ENCODE results near the gene ZBED4.

ZBED4 gene

GRCh38 chr22:49853981-49854831 lies 562 bp downstream of the ZBED4 start:
- DNase-seq = no peak

GRCh38 chr22:49855251-49855911 lies 1.7 kb downstream of the ZBED4 start:
- no peak for DNase-seq

GRCh38 chr22:49856343-49856742 lies 2.7 kb downstream of the ZBED4 start:
- DNase-seq = no peak

- DNase-seq = no peak
Measured at GRCh38 chr22:49856766-49857618, 3.3 kb downstream of the ZBED4 start.

GRCh38 chr22:49858827-49859226 lies 5.2 kb downstream of the ZBED4 start:
- no peak for DNase-seq

GRCh38 chr22:49861642-49862495 lies 8.2 kb downstream of the ZBED4 start:
- no peak for DNase-seq

GRCh38 chr22:49862496-49862776 lies 8.8 kb downstream of the ZBED4 start:
- DNase-seq = no peak

- DNase-seq = no peak
Measured at GRCh38 chr22:49863931-49864330, 10.3 kb downstream of the ZBED4 start.

- no peak for DNase-seq
Measured at GRCh38 chr22:49865156-49865555, 11.5 kb downstream of the ZBED4 start.

GRCh38 chr22:49866134-49866533 lies 12.5 kb downstream of the ZBED4 start:
- no peak for DNase-seq

- no peak for DNase-seq
Measured at GRCh38 chr22:49866646-49867045, 13.0 kb downstream of the ZBED4 start.

- no peak for DNase-seq
Measured at GRCh38 chr22:49867303-49868265, 13.9 kb downstream of the ZBED4 start.

GRCh38 chr22:49869086-49869830 lies 15.6 kb downstream of the ZBED4 start:
- no peak for DNase-seq

GRCh38 chr22:49869845-49870712 lies 16.4 kb downstream of the ZBED4 start:
- DNase-seq = no peak

- DNase-seq = no peak
Measured at GRCh38 chr22:49871482-49871881, 17.8 kb downstream of the ZBED4 start.

- no peak for DNase-seq
Measured at GRCh38 chr22:49872347-49872746, 18.7 kb downstream of the ZBED4 start.

- DNase-seq = no peak
Measured at GRCh38 chr22:49873228-49873940, 19.7 kb downstream of the ZBED4 start.

GRCh38 chr22:49877642-49878041 lies 24.0 kb downstream of the ZBED4 start:
- DNase-seq = no peak

GRCh38 chr22:49878206-49878605 lies 24.6 kb downstream of the ZBED4 start:
- no peak for DNase-seq

Measured in activated naive CD4-positive, alpha-beta T cell treated with anti-CD3 and anti-CD28 coated beads, Interleukin-2, amount 50 U/mL, for 16 hours (primary cell).